Liver (tissue), 9 donors: ENCODE measurements around the gene CMTM5. TPM values are rescaled to one million over a fixed set of nuclear protein-coding genes. Genes with fewer than 3 reads are reported as not detected.

Source experiments
- DNase-seq: peaks from one replicate; pipeline ENCODE4 v3.0.0-alpha.2; 2017; ENCODE audit warnings: low spot score
- H3K27ac ChIP-seq, 2 donors: one replicate each; pipeline ENCODE4 v1.7.0; 2013; ENCODE audit warnings: inconsistent platforms in 2 of 2, low read length in 2 of 2, control low read depth in 1 of 2, low read depth in 1 of 2, mild to moderate bottlenecking in 1 of 2
- H3K27me3 ChIP-seq, 4 donors: one replicate each; pipeline versions ENCODE4 v1.6.1 to v1.7.0; 2013; ENCODE audit warnings: low read length in 3 of 4, inconsistent platforms in 1 of 4, mild to moderate bottlenecking in 1 of 4, moderate library complexity in 1 of 4; ENCODE audit not compliant: control insufficient read depth in 4 of 4, insufficient read depth in 4 of 4
- H3K36me3 ChIP-seq, 4 donors: one replicate each; pipeline versions ENCODE4 v1.6.1 to v1.7.0; 2013; ENCODE audit warnings: low read length in 3 of 4, mild to moderate bottlenecking in 3 of 4, low read depth in 1 of 4, moderate library complexity in 1 of 4; ENCODE audit not compliant: control insufficient read depth in 4 of 4, insufficient read depth in 3 of 4
- H3K4me1 ChIP-seq, 4 donors: one replicate each; pipeline versions ENCODE4 v1.6.1 to v1.7.0; 2013; ENCODE audit warnings: low read length in 3 of 4, mild to moderate bottlenecking in 3 of 4, moderate library complexity in 1 of 4; ENCODE audit not compliant: control insufficient read depth in 4 of 4, insufficient read depth in 4 of 4
- H3K4me3 ChIP-seq, 3 donors: one replicate each; pipeline versions ENCODE4 v1.6.1 to v1.7.0; 2013; ENCODE audit warnings: low read length in 3 of 3, control low read depth in 1 of 3, low read depth in 1 of 3, mild to moderate bottlenecking in 1 of 3
- H3K9ac ChIP-seq, 2 donors: one replicate each; pipeline ENCODE4 v1.7.0; 2013; ENCODE audit warnings: low read length in 2 of 2, mild to moderate bottlenecking in 2 of 2, moderate library complexity in 2 of 2, control low read depth in 1 of 2, low read depth in 1 of 2
- H3K9me3 ChIP-seq, 4 donors: one replicate each; pipeline versions ENCODE4 v1.6.1 to v1.7.0; 2013; ENCODE audit warnings: low read length in 3 of 4; ENCODE audit not compliant: control insufficient read depth in 4 of 4
- ATF3 ChIP-seq: IDR thresholded peaks from 2 replicates; pipeline ENCODE4 v1.6.1; 2016; ENCODE audit warnings: antibody characterized with exemption
- CTCF ChIP-seq: fragments of 150-350 bp; IDR thresholded peaks from 2 replicates; pipeline ENCODE4 v1.5.1; 2017; ENCODE audit warnings: improper control_type of control experiment, low read depth, low read length; ENCODE audit not compliant: missing input control
- EGR1 ChIP-seq, 2 donors: IDR thresholded peaks; 2 replicates each; pipeline ENCODE4 v1.6.1; 2016 to 2018; ENCODE audit warnings: antibody characterized with exemption in 2 of 2, low read depth in 2 of 2
- FOXA1 ChIP-seq: IDR thresholded peaks from 2 replicates; pipeline ENCODE4 v1.6.1; 2016; ENCODE audit warnings: antibody characterized with exemption
- FOXA2 ChIP-seq: IDR thresholded peaks from 2 replicates; pipeline ENCODE4 v1.6.1; 2016; ENCODE audit warnings: antibody characterized with exemption
- GABPA ChIP-seq, 2 donors: IDR thresholded peaks in 1 of 2; conservative IDR thresholded peaks in 1 of 2; 2 replicates each; pipeline ENCODE4 v1.6.1; 2016; ENCODE audit warnings: antibody characterized with exemption in 2 of 2, mild to moderate bottlenecking in 1 of 2, moderate library complexity in 1 of 2
- HNF4A ChIP-seq, 2 donors: conservative IDR thresholded peaks; 2 replicates each; pipeline ENCODE4 v1.6.1; 2016; ENCODE audit warnings: antibody characterized with exemption in 2 of 2, mild to moderate bottlenecking in 2 of 2
- HNF4G ChIP-seq: IDR thresholded peaks from 2 replicates; pipeline ENCODE4 v1.6.1; 2016; ENCODE audit warnings: antibody characterized with exemption
- JUND ChIP-seq, 2 donors: IDR thresholded peaks; 2 replicates each; pipeline ENCODE4 v1.6.1; 2016; ENCODE audit warnings: antibody characterized with exemption in 2 of 2
- NR2F2 ChIP-seq: IDR thresholded peaks from 2 replicates; pipeline ENCODE4 v1.6.1; 2016; ENCODE audit warnings: antibody characterized with exemption
- RAD21 ChIP-seq, 2 donors: IDR thresholded peaks; 2 replicates each; pipeline ENCODE4 v1.6.1; 2016; ENCODE audit warnings: antibody characterized with exemption in 2 of 2, mild to moderate bottlenecking in 2 of 2
- REST ChIP-seq: IDR thresholded peaks from 2 replicates; pipeline ENCODE4 v1.6.1; 2016; ENCODE audit warnings: antibody characterized with exemption, mild to moderate bottlenecking
- RXRA ChIP-seq, 2 donors: IDR thresholded peaks; 2 replicates each; pipeline ENCODE4 v1.6.1; 2017 to 2018; ENCODE audit warnings: antibody characterized with exemption in 2 of 2, mild to moderate bottlenecking in 1 of 2
- SP1 ChIP-seq: IDR thresholded peaks from 2 replicates; pipeline ENCODE4 v1.6.1; 2018; ENCODE audit warnings: antibody characterized with exemption, mild to moderate bottlenecking
- TAF1 ChIP-seq: conservative IDR thresholded peaks from 2 replicates; pipeline ENCODE4 v1.6.1; 2016; ENCODE audit warnings: antibody characterized with exemption, mild to moderate bottlenecking
- YY1 ChIP-seq: IDR thresholded peaks from 2 replicates; pipeline ENCODE4 v1.6.1; 2016; ENCODE audit warnings: antibody characterized with exemption, mild to moderate bottlenecking
- ZBTB33 ChIP-seq: IDR thresholded peaks from 2 replicates; pipeline ENCODE4 v1.6.1; 2016; ENCODE audit warnings: antibody characterized with exemption
- WGBS: extraction: QIAGEN DNeasy Blood & Tissue Kit; methylation state at CpG from one replicate; pipeline ENCODE4 v1.1.7; 2013; 5-methylcytosine and 5-hydroxymethylcytosine counted together
- polyA plus RNA-seq, 2 donors: library from polyadenylated mRNA; stranded (reverse) in 1 of 2; unstranded in 1 of 2; fragments of 200-250 nt in 1 of 2; fragments of >200 nt in 1 of 2; fragmentation: Nextera tagmentation in 1 of 2; extraction: Ambion mirVana in 1 of 2; gene quantifications; one replicate each; pipeline versions ENCODE4 v1.2.1 to v1.2.3, GENCODE V29; 2013 to 2015
- total RNA-seq, 2 donors: library from RNA; depleted of rRNA; stranded (reverse); fragments of >200 nt; gene quantifications; one replicate each; pipeline ENCODE4 v1.2.3, GENCODE V29; 2014
- TF ChIP-seq, protein P1 (sequence below): IDR thresholded peaks from 2 replicates; pipeline ENCODE4 v1.6.1; 2016; ENCODE audit warnings: antibody characterized with exemption
- donor health status: healthy.
- donor health status: healthy.
- donor health status: healthy.
- donor health status: healthy.
- donor health status: healthy.

The CMTM5 gene
- total and polyA plus RNA-seq, 4 donors: 0.22 to 5.5 TPM; not detected in 2

DNA sequence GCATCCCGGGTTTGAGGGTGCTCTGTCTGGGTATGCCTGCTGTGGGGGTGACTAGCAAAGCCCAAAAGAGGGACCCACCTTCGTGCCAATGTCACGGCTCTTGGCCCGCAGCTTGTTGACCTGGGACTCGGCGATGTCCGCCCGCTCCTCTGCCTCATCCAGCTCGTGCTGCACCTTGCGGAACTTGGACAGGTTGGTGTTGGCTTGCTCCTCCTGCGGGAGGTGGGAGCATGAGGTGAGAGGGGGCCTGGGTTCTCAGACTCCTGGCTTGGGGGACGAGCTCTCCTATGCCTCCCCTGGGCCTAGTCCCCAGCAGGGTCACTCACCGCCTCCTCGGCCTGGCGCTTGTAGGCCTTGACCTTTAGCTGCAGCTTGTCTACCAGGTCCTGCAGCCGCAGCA, 36.8 kb downstream of the CMTM5 start:
- H3K4me1 ChIP-seq: no peaks in the 10 kb centered on the region
- no peaks in the 10 kb centered on the region for H3K36me3 ChIP-seq
- H3K9me3 ChIP-seq: no peaks in the 10 kb centered on the region
- peaks cover 0 to 4% (median 0%) of the 10 kb centered on the region in 4 donors for H3K27me3 ChIP-seq
- no peak overlapping the region for H3K9ac ChIP-seq
- TF ChIP-seq ZBTB33: no peak
- TF ChIP-seq ATF3: no peak
- TF ChIP-seq CTCF: no peak
- TF ChIP-seq SP1: no peak
- no peak for TF ChIP-seq FOXA1
- no peak for TF ChIP-seq EGR1 (IDR thresholded peaks at IDR 0.05; ENCODE audit: low read depth in 2 of 2)
- TF ChIP-seq JUND (IDR thresholded peaks at IDR 0.05): no peak
- TF ChIP-seq GABPA (IDR thresholded peaks at IDR 0.05 in 1 of 2, conservative IDR thresholded peaks at IDR 0.05 in 1 of 2): no peak
- TF ChIP-seq TAF1: no peak
- H3K4me3 ChIP-seq: no peak overlapping the region
- WGBS: 86% methylated on average over 16 of the region's 16 CpGs
- DNase-seq: no peak
- H3K27ac ChIP-seq: no peak overlapping the region

DNA sequence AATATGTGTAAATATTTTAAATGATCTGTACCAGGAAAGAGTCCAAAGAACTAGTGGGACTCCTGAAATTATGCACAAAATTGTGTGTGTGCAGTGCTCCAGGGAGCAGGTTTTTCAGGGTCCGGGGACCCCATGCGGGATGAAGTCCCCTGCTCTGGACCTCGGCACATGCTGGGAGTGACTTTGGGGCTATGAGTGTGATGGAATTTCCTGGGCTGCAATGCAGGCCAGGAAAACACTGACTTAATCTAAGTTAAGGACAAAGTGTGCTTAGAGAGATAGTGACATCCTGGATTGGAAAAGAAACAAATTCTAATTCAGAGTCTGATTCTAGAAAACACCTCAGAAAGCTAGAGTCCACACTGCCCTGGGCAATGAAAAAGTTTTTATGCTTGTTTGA, 37.4 kb downstream of the CMTM5 start:
- Histone ChIP-seq H3K9ac (no peak overlapping the region), H3K9me3 (no peaks in the 10 kb centered on the region), H3K27ac (no peak overlapping the region), H3K4me3 (no peak overlapping the region), H3K27me3 (peaks cover 0 to 4% (median 0%) of the 10 kb centered on the region in 4 donors), H3K4me1 (no peaks in the 10 kb centered on the region), H3K36me3 (no peaks in the 10 kb centered on the region)
- no peak for TF ChIP-seq EGR1 (IDR thresholded peaks at IDR 0.05; ENCODE audit: low read depth in 2 of 2)
- TF ChIP-seq RXRA (IDR thresholded peaks at IDR 0.05): no peak
- no peak for TF ChIP-seq GABPA (IDR thresholded peaks at IDR 0.05 in 1 of 2, conservative IDR thresholded peaks at IDR 0.05 in 1 of 2)
- no peak for TF ChIP-seq SP1
- no peak for TF ChIP-seq RAD21 (IDR thresholded peaks at IDR 0.05)
- TF ChIP-seq HNF4G: no peak
- TF ChIP-seq ATF3: no peak
- TF ChIP-seq REST: no peak
- TF ChIP-seq HNF4A (conservative IDR thresholded peaks at IDR 0.05): no peak
- TF ChIP-seq FOXA1: no peak
- TF ChIP-seq ZBTB33: no peak
- TF ChIP-seq, protein P1, sequence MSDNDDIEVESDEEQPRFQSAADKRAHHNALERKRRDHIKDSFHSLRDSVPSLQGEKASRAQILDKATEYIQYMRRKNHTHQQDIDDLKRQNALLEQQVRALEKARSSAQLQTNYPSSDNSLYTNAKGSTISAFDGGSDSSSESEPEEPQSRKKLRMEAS: no peak
- TF ChIP-seq NR2F2: no peak
- no peak for TF ChIP-seq JUND (IDR thresholded peaks at IDR 0.05)
- no peak for TF ChIP-seq YY1
- no peak for TF ChIP-seq FOXA2
- TF ChIP-seq TAF1: no peak
- no peak for DNase-seq
- 60% methylated on average over 3 of the region's 3 CpGs for WGBS
